OCI-LY1 (cell line): Measurements from ENCODE around the gene COQ9.

Experiments used
- EZH2 ChIP-seq: fragments of 200-600 bp; sonication (generic), shearing (Covaris generic); IDR thresholded peaks from 2 replicates; pipeline ENCODE4 v1.8.0; 2017; ENCODE audit warnings: borderline replicate concordance, mixed run types, mild to moderate bottlenecking, antibody characterized with exemption, low read length, moderate library complexity, mixed read lengths
- TF ChIP-seq, protein P1 (sequence below): fragments of 200-600 bp; sonication (generic), shearing (Covaris generic); IDR thresholded peaks from 2 replicates; pipeline ENCODE4 v1.5.1; 2017; ENCODE audit warnings: mild to moderate bottlenecking, antibody characterized with exemption, low read length, moderate library complexity, mixed read lengths

DNA sequence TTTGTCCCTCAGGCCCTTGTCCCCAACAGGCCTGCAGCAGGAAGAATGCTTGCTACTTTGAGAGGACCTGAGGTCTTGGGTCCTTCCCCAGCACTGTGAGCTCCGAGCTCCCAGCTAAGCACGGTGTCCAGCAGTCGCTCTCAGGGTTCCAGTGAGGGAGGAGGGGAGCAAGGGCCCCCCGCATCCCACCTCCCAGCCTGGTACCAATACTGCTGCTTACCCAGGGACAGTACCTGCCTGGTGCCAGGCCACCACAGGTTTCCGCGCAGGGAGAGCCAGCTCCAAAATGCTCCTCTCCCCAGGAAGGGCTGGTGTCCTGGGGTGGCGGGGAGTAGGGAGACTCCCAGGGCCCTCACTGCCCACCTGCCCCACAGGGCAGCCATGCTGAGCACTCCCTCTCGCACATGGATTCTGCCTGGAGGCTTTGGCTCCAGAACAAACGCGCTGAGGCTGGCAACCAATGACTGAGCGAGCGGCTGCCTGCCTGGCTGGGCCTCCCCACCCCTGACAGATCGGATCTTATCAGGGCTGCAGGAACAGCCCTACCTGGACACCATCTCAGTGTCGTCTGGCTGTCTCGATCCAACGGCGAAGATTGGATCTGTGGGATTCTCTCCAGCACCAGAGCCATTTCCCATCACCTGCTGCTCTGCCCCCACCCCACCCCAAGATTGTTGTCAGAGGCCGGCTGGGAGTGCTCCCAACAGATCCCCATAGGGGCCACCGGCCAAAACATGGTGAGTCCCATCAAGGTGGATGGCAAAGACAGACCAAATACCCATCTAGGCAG lies 36.6 kb downstream of the COQ9 start:
- TF ChIP-seq, protein P1, sequence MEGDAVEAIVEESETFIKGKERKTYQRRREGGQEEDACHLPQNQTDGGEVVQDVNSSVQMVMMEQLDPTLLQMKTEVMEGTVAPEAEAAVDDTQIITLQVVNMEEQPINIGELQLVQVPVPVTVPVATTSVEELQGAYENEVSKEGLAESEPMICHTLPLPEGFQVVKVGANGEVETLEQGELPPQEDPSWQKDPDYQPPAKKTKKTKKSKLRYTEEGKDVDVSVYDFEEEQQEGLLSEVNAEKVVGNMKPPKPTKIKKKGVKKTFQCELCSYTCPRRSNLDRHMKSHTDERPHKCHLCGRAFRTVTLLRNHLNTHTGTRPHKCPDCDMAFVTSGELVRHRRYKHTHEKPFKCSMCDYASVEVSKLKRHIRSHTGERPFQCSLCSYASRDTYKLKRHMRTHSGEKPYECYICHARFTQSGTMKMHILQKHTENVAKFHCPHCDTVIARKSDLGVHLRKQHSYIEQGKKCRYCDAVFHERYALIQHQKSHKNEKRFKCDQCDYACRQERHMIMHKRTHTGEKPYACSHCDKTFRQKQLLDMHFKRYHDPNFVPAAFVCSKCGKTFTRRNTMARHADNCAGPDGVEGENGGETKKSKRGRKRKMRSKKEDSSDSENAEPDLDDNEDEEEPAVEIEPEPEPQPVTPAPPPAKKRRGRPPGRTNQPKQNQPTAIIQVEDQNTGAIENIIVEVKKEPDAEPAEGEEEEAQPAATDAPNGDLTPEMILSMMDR, result no peak
- no peak for TF ChIP-seq EZH2
